Measurements from ENCODE around the gene NKD1. TPM values are rescaled to one million over a fixed set of nuclear protein-coding genes. Genes with fewer than 3 reads are reported as not detected.

Gene NKD1
- total RNA-seq, 6 donors from 2014 or later = 9.9 to 59.7 (median 21.4) TPM

GRCh38 chr16:50688867-50689266 lies 140.7 kb downstream of the NKD1 start:
- ATAC-seq (ENCODE audit: low FRiP score in 2 of 2) = no peak
- no peak overlapping the region for H3K4me3 ChIP-seq
- TF ChIP-seq POLR2A (IDR thresholded peaks at IDR 0.05) (no peak), EP300 (IDR thresholded peaks at IDR 0.05) (peak in 1 of 4 donors; percentile 19), CTCF (IDR thresholded peaks at IDR 0.05) (no peak), POLR2AphosphoS5 (IDR thresholded peaks at IDR 0.05) (peak; percentile 45 to 79)
- H3K27ac ChIP-seq = peak overlapping the region in 2 of 4 donors; percentile 56 to 70
- DNase-seq = no peak
- peaks cover 12 to 37% (median 17%) of the 10 kb centered on the region in 4 donors for H3K4me1 ChIP-seq
- 51 to 68% methylated on average over 3 of the region's 3 CpGs for WGBS, 2 donors
- no peaks in the 10 kb centered on the region for H3K36me3 ChIP-seq
- no peaks in the 10 kb centered on the region for H3K9me3 ChIP-seq
- no peaks in the 10 kb centered on the region for H3K27me3 ChIP-seq

GRCh38 chr16:50690177-50690576 lies 142.0 kb downstream of the NKD1 start:
- WGBS, 2 donors = 95 to 100% methylated on average over 2 of the region's 2 CpGs
- no peaks in the 10 kb centered on the region for H3K9me3 ChIP-seq
- H3K36me3 ChIP-seq = no peaks in the 10 kb centered on the region

GRCh38 chr16:50692644-50692998 lies 144.4 kb downstream of the NKD1 start:
- Histone ChIP-seq H3K27me3 (no peaks in the 10 kb centered on the region), H3K4me1 (peaks cover 24 to 50% (median 37%) of the 10 kb centered on the region in 4 donors), H3K36me3 (no peaks in the 10 kb centered on the region), H3K4me3 (no peak overlapping the region), H3K9me3 (no peaks in the 10 kb centered on the region), H3K27ac (no peak overlapping the region)
- DNase-seq (no peak), ATAC-seq (ENCODE audit: low FRiP score in 2 of 2) (no peak)
- 81 to 90% methylated on average over 4 of the region's 4 CpGs for WGBS, 2 donors
- TF ChIP-seq POLR2A (IDR thresholded peaks at IDR 0.05) = no peak
- TF ChIP-seq POLR2AphosphoS5 (IDR thresholded peaks at IDR 0.05) = no peak
- no peak for TF ChIP-seq CTCF (IDR thresholded peaks at IDR 0.05)
- no peak for TF ChIP-seq EP300 (IDR thresholded peaks at IDR 0.05)

More at GRCh38 chr16:50690177-50690576, 142.0 kb downstream of the NKD1 start:
- DNase-seq = no peak
- H3K4me1 ChIP-seq = peaks cover 4 to 36% (median 17%) of the 10 kb centered on the region in 4 donors
- TF ChIP-seq CTCF (IDR thresholded peaks at IDR 0.05) = no peak
- TF ChIP-seq POLR2AphosphoS5 (IDR thresholded peaks at IDR 0.05) = no peak
- TF ChIP-seq EP300 (IDR thresholded peaks at IDR 0.05) = no peak
- TF ChIP-seq POLR2A (IDR thresholded peaks at IDR 0.05) = no peak
- no peak overlapping the region for H3K4me3 ChIP-seq
- no peak for ATAC-seq (ENCODE audit: low FRiP score in 2 of 2)
- H3K27me3 ChIP-seq = no peaks in the 10 kb centered on the region
- H3K27ac ChIP-seq = no peak overlapping the region

DNA sequence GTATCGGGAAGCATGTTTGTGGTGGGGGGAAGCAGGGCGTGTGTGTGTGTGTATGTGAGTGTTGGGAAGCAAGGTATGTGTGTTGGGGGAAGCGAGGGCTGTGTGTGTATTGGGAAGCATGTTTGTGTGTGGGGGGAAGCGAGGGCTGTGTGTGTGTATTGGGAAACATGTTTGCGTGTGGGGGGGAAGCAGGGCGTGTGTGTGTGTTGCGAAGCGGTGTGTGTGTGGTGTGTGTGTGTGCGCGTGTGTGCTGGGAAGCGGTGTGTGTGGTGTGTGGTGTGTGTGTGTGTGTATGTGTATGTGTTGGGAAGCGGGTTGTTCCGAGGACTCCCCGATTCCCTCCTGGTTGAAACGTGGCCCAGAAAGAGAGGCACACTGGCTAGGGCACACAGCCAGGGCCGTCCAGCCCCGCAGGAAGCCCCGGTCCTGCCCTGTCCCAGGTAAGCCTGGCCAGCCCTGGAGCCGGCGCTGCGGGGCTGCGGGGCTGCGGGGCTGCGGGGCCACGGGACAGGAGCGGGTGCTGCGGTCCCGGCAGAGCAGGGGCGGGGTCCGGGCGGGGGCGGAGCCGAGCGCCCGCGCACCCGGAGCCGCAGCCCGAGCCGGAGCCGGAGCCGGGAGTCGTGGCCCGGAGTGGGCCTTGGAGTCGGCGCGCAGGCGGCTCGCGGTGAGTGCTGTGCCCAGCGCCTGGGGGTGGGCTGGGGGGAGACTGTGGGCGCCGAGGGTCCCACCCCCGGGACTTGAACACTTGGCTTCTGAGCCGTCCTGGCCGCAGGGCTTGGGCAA lies 145.0 kb downstream of the NKD1 start, which contains the start of gene NOD2:
Gene NOD2 (plus strand): TSS at position 608 of the 783 bp plus-strand sequence. CDS start 5,890 bp downstream, outside the sequence.
- peak in 1 of 2 donors; percentile 73 for ATAC-seq (ENCODE audit: low FRiP score in 2 of 2)

GRCh38 chr16:50694206-50694605 lies 146.0 kb downstream of the NKD1 start:
- no peak for TF ChIP-seq EP300 (IDR thresholded peaks at IDR 0.05)
- no peak for TF ChIP-seq POLR2AphosphoS5 (IDR thresholded peaks at IDR 0.05)
- no peak for TF ChIP-seq CTCF (IDR thresholded peaks at IDR 0.05)
- TF ChIP-seq POLR2A (IDR thresholded peaks at IDR 0.05) = no peak
- H3K27ac ChIP-seq = peak overlapping the region; percentile 63 to 88 (median 74)
- no peaks in the 10 kb centered on the region for H3K36me3 ChIP-seq
- no peaks in the 10 kb centered on the region for H3K27me3 ChIP-seq
- no peaks in the 10 kb centered on the region for H3K9me3 ChIP-seq
- peaks cover 26 to 60% (median 41%) of the 10 kb centered on the region in 4 donors for H3K4me1 ChIP-seq
- DNase-seq (no peak), ATAC-seq (ENCODE audit: low FRiP score in 2 of 2) (no peak)
- H3K4me3 ChIP-seq = peak overlapping the region in 3 of 4 donors; percentile 43 to 66 (median 58)
- WGBS, 2 donors = 90 to 92% methylated on average over 2 of the region's 2 CpGs

More for the DNA sequence above, 145.0 kb downstream of the NKD1 start, which contains the start of gene NOD2:
- Histone ChIP-seq H3K27ac (peak within 1 kb of the TSS; percentile 63 to 88 (median 74)), H3K27me3 (no peaks in the 10 kb centered on the region), H3K4me1 (peaks cover 26 to 54% (median 39%) of the 10 kb centered on the region in 4 donors), H3K9me3 (no peaks in the 10 kb centered on the region), H3K36me3 (no peaks in the 10 kb centered on the region), H3K4me3 (peak within 1 kb of the TSS; percentile 40 to 66 (median 50))
- 24 to 53% methylated on average over 16 to 25 of the region's 56 CpGs for WGBS, 2 donors
- peak; percentile 57 to 91 for DNase-seq
- TF ChIP-seq POLR2A (IDR thresholded peaks at IDR 0.05) (peak in 2 of 4 donors; percentile 25 to 63), POLR2AphosphoS5 (IDR thresholded peaks at IDR 0.05) (no peak)
